ENCODE data around the gene TCIRG1.

- no peak for TF ChIP-seq CTCF (IDR thresholded peaks at IDR 0.05; ENCODE audit: insufficient read depth, low read length, poor library complexity, severe bottlenecking)
- TF ChIP-seq EZH2phosphoT487 (conservative IDR thresholded peaks at IDR 0.05; ENCODE audit: low read length): no peak
These were observed 3.5 kb upstream of the TCIRG1 start for GRCh38 chr11:68035266-68035876.

Measured in SU-DHL-6 (cell line).